Measurements from ENCODE around the gene IDI1. TPM values are rescaled to one million over a fixed set of nuclear protein-coding genes. Genes with fewer than 3 reads are reported as not detected.

The IDI1 gene
- total and polyA plus RNA-seq, 2 of the 4 experiments (the other 2 are of a cell fraction), result 27.3 to 27.4 TPM

DNA sequence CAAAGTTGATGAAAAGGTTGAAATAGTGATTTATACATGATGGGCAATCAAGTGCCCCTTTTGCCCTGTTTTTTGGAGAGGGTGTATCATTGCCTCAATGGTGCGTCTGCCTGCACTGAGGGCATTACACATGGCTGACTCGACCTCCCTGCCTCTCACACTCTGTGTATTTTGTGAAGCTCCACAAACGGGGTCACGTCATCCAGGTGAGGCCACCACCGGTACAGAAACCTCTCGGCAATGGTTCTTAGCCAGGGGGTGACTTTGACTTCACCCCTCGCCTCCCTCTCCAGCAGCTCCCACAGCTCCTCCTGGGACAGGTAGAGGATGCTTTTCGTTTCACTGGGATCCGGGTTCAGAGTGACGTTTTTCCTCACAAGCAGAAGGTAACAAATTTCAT is 29.6 kb downstream of the IDI1 start:
- Histone ChIP-seq H2BK20ac (ENCODE audit: low read depth, low read length) (no peak overlapping the region), H3K4me2 (ENCODE audit: low read depth, low read length) (no peak overlapping the region), H2AFZ (replicated peaks; ENCODE audit: low read length, poor library complexity) (no peak overlapping the region), H3K27me3 (ENCODE audit: control insufficient read depth, insufficient read depth, low read length) (no peaks in the 10 kb centered on the region), H2BK120ac (ENCODE audit: low read depth, low read length) (no peak overlapping the region), H3K14ac (replicated peaks; ENCODE audit: low read depth, low read length) (no peak overlapping the region), H2AK5ac (ENCODE audit: low read depth, low read length) (no peak overlapping the region), H3K56ac (ENCODE audit: extremely low read depth, insufficient read depth, low read length) (no peak overlapping the region), H4K91ac (ENCODE audit: insufficient read depth, low read depth, low read length) (no peak overlapping the region), H3K9me1 (ENCODE audit: insufficient read depth, low read length) (no peaks in the 10 kb centered on the region), H4K20me1 (ENCODE audit: insufficient read depth, low read length) (peaks cover 3% of the 10 kb centered on the region; the same call in 1 of the 2 replicates), H3K9me3 (ENCODE audit: control insufficient read depth, insufficient read depth, low read length) (no peaks in the 10 kb centered on the region), H3K4me3 (ENCODE audit: insufficient read depth, low read depth, low read length) (no peak overlapping the region), H3K4me1 (ENCODE audit: control insufficient read depth, insufficient read depth, low read length) (no peaks in the 10 kb centered on the region), H3K4ac (ENCODE audit: low read depth, low read length) (no peak overlapping the region), H4K8ac (ENCODE audit: low read depth in 2 of 2, low read length in 2 of 2) (no peak overlapping the region), H2AK9ac (replicated peaks; ENCODE audit: low read depth, low read length, poor library complexity) (no peak overlapping the region), H2BK15ac (ENCODE audit: low read depth, low read length) (no peak overlapping the region), H4K5ac (ENCODE audit: low read depth, low read length) (no peak overlapping the region), H3K23ac (ENCODE audit: low read depth, low read length) (no peak overlapping the region), H3K79me1 (ENCODE audit: low read depth in 1 of 2, low read length in 2 of 2) (peaks cover 7 to 10% of the 10 kb centered on the region in 2 experiments; a peak in 1 of 4 replicates), H3K9ac (ENCODE audit: low read depth, low read length) (no peak overlapping the region), H3K27ac (ENCODE audit: insufficient read depth, low read length) (no peak overlapping the region), H3K36me3 (ENCODE audit: control insufficient read depth, insufficient read depth, low read length) (peaks cover 38% of the 10 kb centered on the region), H3K18ac (ENCODE audit: low read depth, low read length) (no peak overlapping the region), H2BK5ac (ENCODE audit: low read depth, low read length, poor library complexity, severe bottlenecking) (no peak overlapping the region)
- DNase-seq (no peak), ATAC-seq (ENCODE audit: low read depth) (no peak)
- dilution Hi-C loops (cut with HindIII; ENCODE audit: low sequenced_read_pairs, unreplicated experiment), result no loop called here
- CTCF ChIA-PET, result no interaction called here
- BruUV-seq (replicated peaks), result no TSS peak
- no peak for TF ChIP-seq RFX5 (IDR thresholded peaks at IDR 0.05; ENCODE audit: low read depth, low read length)
- no peak for TF ChIP-seq CHD1 (IDR thresholded peaks at IDR 0.05; ENCODE audit: low read depth, low read length)
- no peak for TF ChIP-seq MAZ (IDR thresholded peaks at IDR 0.05; ENCODE audit: borderline replicate concordance, low read depth, low read length)
- TF ChIP-seq MAFK (IDR thresholded peaks at IDR 0.05; ENCODE audit: low read depth, low read length), result no peak
- TF ChIP-seq, protein P1, sequence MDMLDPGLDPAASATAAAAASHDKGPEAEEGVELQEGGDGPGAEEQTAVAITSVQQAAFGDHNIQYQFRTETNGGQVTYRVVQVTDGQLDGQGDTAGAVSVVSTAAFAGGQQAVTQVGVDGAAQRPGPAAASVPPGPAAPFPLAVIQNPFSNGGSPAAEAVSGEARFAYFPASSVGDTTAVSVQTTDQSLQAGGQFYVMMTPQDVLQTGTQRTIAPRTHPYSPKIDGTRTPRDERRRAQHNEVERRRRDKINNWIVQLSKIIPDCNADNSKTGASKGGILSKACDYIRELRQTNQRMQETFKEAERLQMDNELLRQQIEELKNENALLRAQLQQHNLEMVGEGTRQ (IDR thresholded peaks at IDR 0.05; ENCODE audit: low read depth, low read length), result no peak
- no peak for TF ChIP-seq RAD21 (IDR thresholded peaks at IDR 0.05; ENCODE audit: low read length)
- TF ChIP-seq BHLHE40 (IDR thresholded peaks at IDR 0.05; ENCODE audit: low read depth, low read length), result no peak
- TF ChIP-seq, protein P2, sequence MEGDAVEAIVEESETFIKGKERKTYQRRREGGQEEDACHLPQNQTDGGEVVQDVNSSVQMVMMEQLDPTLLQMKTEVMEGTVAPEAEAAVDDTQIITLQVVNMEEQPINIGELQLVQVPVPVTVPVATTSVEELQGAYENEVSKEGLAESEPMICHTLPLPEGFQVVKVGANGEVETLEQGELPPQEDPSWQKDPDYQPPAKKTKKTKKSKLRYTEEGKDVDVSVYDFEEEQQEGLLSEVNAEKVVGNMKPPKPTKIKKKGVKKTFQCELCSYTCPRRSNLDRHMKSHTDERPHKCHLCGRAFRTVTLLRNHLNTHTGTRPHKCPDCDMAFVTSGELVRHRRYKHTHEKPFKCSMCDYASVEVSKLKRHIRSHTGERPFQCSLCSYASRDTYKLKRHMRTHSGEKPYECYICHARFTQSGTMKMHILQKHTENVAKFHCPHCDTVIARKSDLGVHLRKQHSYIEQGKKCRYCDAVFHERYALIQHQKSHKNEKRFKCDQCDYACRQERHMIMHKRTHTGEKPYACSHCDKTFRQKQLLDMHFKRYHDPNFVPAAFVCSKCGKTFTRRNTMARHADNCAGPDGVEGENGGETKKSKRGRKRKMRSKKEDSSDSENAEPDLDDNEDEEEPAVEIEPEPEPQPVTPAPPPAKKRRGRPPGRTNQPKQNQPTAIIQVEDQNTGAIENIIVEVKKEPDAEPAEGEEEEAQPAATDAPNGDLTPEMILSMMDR (conservative IDR thresholded peaks at IDR 0.05; ENCODE audit: low read depth, low read length), result no peak
- TF ChIP-seq FOS (IDR thresholded peaks at IDR 0.05; ENCODE audit: low read depth, low read length), result no peak
- no peak for TF ChIP-seq RCOR1 (IDR thresholded peaks at IDR 0.05; ENCODE audit: insufficient replicate concordance, low read length)
- TF ChIP-seq SMC3 (IDR thresholded peaks at IDR 0.05; ENCODE audit: low read depth, low read length), result no peak
- TF ChIP-seq, protein P3, sequence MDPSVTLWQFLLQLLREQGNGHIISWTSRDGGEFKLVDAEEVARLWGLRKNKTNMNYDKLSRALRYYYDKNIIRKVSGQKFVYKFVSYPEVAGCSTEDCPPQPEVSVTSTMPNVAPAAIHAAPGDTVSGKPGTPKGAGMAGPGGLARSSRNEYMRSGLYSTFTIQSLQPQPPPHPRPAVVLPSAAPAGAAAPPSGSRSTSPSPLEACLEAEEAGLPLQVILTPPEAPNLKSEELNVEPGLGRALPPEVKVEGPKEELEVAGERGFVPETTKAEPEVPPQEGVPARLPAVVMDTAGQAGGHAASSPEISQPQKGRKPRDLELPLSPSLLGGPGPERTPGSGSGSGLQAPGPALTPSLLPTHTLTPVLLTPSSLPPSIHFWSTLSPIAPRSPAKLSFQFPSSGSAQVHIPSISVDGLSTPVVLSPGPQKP (IDR thresholded peaks at IDR 0.05; ENCODE audit: borderline replicate concordance, low read depth, low read length), result no peak
- TF ChIP-seq CEBPB (IDR thresholded peaks at IDR 0.05; ENCODE audit: low read depth, low read length), result no peak
- TF ChIP-seq POLR2A (IDR thresholded peaks at IDR 0.05; ENCODE audit: low read depth, low read length), result no peak
- no peak for TF ChIP-seq NFE2L2 (IDR thresholded peaks at IDR 0.05; ENCODE audit: low read depth, low read length)
- TF ChIP-seq MXI1 (IDR thresholded peaks at IDR 0.05; ENCODE audit: borderline replicate concordance, low read depth, low read length), result no peak
- no CpG with 5 or more reads among the region's 10 CpGs for WGBS, 2 experiments (ENCODE audit: extremely low coverage in 2 of 2, insufficient read length in 1 of 2)
- POLR2A ChIA-PET (ENCODE audit: unreplicated experiment), result no interaction called here
- in situ Hi-C loops (cut with MboI; ENCODE audit: low sequenced_read_pairs), result no loop called here
- intact Hi-C loops (cut with micrococcal nuclease), result no loop called here
